GM21528 (cell line): ENCODE results near the gene BARX2.

ENCODE experiments used
- ATAC-seq: cut with Tn5 transposase; IDR thresholded peaks from one replicate; pipeline ENCODE4 v1.9.1; 2021; ENCODE audit warnings: mild to moderate bottlenecking, moderate library complexity; ENCODE audit not compliant: unreplicated experiment, low FRiP score

Gene BARX2

DNA sequence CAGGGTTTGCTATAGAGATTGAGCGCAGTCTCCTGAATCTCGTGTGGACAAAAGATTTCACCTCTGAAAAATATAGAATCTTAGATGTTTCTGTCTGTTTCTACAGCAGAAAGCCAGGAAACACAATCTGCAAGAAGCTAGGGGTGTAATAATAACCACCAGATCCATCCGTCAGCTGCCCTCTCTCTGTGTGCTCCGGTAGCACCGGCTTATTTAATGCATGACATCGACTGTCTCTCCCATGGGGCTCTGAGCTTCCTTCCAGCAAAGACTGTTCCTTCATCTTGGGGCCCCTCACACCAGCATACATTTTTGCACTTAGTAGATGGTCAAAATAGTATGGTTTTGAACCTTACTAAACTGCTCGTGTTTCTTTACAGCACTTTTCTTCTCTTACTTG, 20.2 kb downstream of the BARX2 start:
- ATAC-seq = no peak

DNA sequence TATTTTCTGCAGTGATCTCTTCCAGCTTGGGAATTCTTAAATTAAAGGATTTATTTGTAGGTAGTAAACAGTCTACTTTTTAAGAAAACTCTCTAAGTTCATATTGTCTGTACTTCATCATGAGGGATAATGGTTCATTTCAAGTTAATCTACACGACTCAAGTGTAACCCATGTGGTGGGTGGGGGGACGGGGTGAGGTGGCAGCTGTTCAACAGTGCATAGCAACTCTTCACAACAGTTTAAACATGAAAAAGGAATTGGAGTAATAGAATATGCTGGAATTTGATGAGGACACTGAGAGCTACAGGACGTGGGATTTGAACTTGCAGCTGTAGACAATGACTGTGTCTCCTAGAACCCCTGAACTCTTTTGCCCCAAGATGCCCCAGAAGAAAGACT, 20.8 kb downstream of the BARX2 start:
- ATAC-seq = no peak

DNA sequence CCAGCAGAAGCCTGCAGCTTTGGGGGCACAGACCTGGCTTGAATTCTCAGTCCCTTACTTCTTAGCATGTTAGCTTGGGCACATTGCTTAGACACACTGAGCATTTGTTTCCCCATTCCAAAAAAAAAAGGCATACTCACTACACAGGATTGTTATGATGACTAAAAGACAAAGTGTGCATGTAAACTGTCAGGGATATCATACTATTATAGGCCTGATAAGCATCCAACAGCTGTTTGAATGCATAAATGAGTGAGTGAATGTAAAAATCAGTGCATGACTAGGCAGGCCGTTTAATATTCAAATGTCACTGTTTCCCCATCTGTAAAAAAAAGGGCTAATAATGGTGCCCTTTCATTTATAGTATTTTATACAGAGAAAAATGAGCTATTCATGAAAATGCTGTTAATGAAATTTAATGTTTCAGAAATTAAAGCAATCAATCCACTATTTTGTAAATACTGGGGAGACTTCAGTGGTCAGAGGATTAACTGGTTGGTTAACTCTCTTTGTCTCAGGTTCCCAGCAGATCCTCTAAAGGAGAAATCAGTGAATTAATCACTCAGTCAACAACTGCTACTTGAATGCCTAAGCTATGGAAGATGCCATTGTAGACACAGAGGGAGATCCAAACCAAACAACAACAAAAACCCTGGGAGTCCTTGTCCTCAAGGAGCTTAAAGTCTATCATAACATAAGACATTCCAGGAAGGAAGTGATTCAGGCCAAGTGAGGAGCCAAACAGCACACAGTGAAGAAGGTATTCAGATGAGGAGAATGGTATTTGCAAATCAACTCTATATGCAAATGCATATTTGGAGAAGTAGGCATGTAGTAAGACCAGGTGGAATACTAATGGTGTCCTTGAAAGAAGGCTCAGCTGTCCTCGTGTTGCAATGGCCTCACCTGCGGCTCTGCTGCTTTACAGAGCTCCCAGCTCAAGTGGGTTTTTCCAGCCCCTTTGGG, 26.8 kb downstream of the BARX2 start:
- no peak for ATAC-seq

- no peak for ATAC-seq
Measured at GRCh38 chr11:129404731-129405130, 29.1 kb downstream of the BARX2 start.

- ATAC-seq = no peak
Measured at GRCh38 chr11:129408865-129409444, 33.3 kb downstream of the BARX2 start.

- no peak for ATAC-seq
Measured at GRCh38 chr11:129410395-129410960, 34.8 kb downstream of the BARX2 start.

DNA sequence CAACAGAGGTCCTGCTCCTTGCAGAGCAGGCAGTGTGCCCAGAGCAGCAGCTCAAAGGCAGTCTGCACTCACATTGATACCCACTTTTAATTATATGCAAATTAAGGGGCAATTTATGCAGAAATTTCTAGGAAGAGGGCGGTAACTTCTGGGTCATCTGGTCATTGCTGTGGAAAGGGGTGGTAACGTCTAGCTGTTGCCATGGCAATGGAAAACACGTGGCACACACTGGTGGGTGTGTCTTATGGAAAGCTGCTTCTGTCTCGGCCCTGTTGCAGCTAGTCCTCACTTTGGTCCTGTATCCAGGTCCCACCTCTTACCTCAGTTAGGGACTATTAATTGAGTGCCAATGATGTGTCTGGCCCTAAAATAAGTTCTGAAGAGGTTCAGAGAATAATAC, 36.8 kb downstream of the BARX2 start:
- no peak for ATAC-seq

- no peak for ATAC-seq
Measured at GRCh38 chr11:129414144-129414872, 38.7 kb downstream of the BARX2 start.

GRCh38 chr11:129416080-129416820, 40.6 kb downstream of the BARX2 start:
- ATAC-seq = no peak

DNA sequence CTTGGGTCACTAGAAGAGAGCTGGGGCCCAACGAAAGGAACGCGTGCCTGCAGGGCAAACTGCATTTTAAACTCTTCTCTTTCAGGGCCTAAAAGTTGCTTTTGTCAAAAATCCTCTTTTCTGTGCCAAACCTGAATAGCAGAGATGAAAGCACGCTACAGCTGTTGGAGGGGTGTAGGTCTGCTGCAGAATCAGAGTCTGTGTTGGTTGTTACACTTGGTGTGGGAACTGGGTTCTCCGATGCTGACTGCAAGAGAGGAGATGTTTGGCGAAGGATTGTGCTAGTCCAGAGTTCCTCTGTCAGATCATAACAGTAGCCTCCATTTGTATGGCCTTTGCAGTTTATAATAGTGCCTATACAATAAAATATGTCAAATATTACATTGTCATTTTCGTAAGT, 41.8 kb downstream of the BARX2 start:
- ATAC-seq = no peak

- peak; percentile 80 for ATAC-seq
Measured at GRCh38 chr11:129418039-129418438, 42.4 kb downstream of the BARX2 start.

- no peak for ATAC-seq
Measured at GRCh38 chr11:129419386-129419785, 43.7 kb downstream of the BARX2 start.

- ATAC-seq = no peak
Measured at GRCh38 chr11:129423426-129423825, 47.8 kb downstream of the BARX2 start.

- no peak for ATAC-seq
Measured at GRCh38 chr11:129425214-129425613, 49.6 kb downstream of the BARX2 start.

GRCh38 chr11:129426038-129426437, 50.4 kb downstream of the BARX2 start:
- ATAC-seq = no peak

- no peak for ATAC-seq
Measured at GRCh38 chr11:129426776-129427175, 51.1 kb downstream of the BARX2 start.

DNA sequence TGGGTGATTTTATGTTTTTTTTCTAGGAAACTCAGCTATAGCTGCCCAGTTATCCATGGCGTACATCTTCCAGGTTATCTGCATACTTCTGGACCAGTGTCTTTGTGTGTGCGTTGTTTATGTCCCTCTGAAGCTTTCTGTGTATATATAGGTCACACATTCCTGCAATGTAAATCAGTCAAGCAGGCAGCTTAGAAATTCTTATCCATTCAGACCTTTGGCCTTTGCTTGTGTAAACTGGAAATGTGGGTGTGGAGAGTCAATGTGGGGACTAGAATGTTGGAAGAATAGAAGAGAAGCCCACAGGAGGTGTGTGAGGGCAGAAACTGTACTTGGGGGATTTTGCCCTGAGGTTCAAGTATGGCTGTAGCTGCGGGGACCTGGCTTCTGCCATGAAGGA, 51.7 kb downstream of the BARX2 start:
- no peak for ATAC-seq

DNA sequence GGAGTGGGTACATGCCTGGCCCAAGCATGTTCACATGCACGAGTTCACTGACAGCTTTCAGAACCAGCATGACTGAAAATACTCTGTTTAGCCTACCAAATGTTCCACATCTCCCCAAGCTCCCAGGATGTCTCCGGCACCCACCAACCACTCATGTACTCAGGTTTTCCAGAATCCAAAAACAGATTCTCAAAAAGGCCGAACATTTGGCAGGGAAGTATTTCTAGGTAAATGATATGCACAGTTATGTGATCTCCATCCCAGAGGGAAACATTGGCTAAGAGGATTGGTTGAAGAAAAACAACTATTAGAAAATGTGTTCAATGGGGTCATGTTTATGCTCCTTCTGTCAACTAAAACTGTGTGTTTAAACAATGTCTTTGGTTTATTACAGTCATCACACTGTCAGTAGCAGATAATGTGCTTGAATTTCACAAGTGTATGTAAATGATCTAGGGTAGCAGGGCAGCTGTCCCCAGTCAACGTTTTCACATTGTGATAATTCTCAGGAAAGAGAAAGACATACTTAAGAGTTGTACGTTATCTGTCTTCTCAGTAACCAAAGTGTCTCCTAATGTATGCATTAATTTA, 52.3 kb downstream of the BARX2 start:
- no peak for ATAC-seq

DNA sequence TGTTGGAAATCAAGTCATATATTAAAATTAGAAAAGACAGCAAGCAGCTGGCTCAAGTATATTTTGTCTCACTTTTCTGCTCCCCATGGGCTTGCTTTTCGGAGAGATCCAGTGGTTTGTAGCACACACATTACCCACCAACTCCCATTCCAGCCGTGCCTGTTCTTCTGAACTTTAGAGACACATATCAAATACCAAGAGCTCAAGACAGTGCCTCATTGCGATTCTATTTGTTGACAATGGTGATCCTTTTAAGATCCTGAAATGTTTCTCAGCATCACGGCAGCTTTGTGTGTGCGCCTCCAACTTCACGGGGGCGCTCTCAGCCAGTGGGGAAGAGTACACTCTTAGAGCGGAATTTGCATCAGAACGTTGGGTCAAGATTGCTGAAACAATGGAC, 52.9 kb downstream of the BARX2 start:
- no peak for ATAC-seq
